ENCODE measurements around the gene NIPAL3.
"Not testable (repeated sequence)": the region's sequence is repeated elsewhere in the genome, so short reads cannot be mapped to it uniquely, and the experiment has no call there.

GRCh38 chr1:24488159-24488558, 72.6 kb downstream of the NIPAL3 start:
- TF ChIP-seq, protein P1, sequence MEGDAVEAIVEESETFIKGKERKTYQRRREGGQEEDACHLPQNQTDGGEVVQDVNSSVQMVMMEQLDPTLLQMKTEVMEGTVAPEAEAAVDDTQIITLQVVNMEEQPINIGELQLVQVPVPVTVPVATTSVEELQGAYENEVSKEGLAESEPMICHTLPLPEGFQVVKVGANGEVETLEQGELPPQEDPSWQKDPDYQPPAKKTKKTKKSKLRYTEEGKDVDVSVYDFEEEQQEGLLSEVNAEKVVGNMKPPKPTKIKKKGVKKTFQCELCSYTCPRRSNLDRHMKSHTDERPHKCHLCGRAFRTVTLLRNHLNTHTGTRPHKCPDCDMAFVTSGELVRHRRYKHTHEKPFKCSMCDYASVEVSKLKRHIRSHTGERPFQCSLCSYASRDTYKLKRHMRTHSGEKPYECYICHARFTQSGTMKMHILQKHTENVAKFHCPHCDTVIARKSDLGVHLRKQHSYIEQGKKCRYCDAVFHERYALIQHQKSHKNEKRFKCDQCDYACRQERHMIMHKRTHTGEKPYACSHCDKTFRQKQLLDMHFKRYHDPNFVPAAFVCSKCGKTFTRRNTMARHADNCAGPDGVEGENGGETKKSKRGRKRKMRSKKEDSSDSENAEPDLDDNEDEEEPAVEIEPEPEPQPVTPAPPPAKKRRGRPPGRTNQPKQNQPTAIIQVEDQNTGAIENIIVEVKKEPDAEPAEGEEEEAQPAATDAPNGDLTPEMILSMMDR (IDR thresholded peaks at IDR 0.05; ENCODE audit: poor library complexity, severe bottlenecking), result not testable (repeated sequence)
- TF ChIP-seq EZH2 (IDR thresholded peaks at IDR 0.05; ENCODE audit: borderline replicate concordance, insufficient read depth, low read length, poor library complexity, severe bottlenecking); MXI1 (conservative IDR thresholded peaks at IDR 0.05; ENCODE audit: poor library complexity, severe bottlenecking); POLR2AphosphoS5 (IDR thresholded peaks at IDR 0.05); EP300 (conservative IDR thresholded peaks at IDR 0.05; ENCODE audit: poor library complexity, severe bottlenecking); TAF1 (IDR thresholded peaks at IDR 0.05; ENCODE audit: low read depth); SMC3 (conservative IDR thresholded peaks at IDR 0.05; ENCODE audit: poor library complexity); RAD21 (conservative IDR thresholded peaks at IDR 0.05): not testable (repeated sequence)
- TF ChIP-seq, protein P2, sequence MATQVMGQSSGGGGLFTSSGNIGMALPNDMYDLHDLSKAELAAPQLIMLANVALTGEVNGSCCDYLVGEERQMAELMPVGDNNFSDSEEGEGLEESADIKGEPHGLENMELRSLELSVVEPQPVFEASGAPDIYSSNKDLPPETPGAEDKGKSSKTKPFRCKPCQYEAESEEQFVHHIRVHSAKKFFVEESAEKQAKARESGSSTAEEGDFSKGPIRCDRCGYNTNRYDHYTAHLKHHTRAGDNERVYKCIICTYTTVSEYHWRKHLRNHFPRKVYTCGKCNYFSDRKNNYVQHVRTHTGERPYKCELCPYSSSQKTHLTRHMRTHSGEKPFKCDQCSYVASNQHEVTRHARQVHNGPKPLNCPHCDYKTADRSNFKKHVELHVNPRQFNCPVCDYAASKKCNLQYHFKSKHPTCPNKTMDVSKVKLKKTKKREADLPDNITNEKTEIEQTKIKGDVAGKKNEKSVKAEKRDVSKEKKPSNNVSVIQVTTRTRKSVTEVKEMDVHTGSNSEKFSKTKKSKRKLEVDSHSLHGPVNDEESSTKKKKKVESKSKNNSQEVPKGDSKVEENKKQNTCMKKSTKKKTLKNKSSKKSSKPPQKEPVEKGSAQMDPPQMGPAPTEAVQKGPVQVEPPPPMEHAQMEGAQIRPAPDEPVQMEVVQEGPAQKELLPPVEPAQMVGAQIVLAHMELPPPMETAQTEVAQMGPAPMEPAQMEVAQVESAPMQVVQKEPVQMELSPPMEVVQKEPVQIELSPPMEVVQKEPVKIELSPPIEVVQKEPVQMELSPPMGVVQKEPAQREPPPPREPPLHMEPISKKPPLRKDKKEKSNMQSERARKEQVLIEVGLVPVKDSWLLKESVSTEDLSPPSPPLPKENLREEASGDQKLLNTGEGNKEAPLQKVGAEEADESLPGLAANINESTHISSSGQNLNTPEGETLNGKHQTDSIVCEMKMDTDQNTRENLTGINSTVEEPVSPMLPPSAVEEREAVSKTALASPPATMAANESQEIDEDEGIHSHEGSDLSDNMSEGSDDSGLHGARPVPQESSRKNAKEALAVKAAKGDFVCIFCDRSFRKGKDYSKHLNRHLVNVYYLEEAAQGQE (IDR thresholded peaks at IDR 0.05; ENCODE audit: borderline replicate concordance), result not testable (repeated sequence)
